A549 treated with AZD2906 at 1 μM for 4 hours (cell line): Measurements from ENCODE around the gene PKD2L2. TPM values are rescaled to one million over a fixed set of nuclear protein-coding genes. Genes with fewer than 3 reads are reported as not detected.

Source experiments
- total RNA-seq: library from RNA; stranded (reverse); fragments of 200-300 nt; extraction: Qiagen RNA extraction; gene quantifications from 5 replicates; pipeline ENCODE4 v1.2.3, GENCODE V29; 2022

The PKD2L2 gene
- 0.05 to 0.09 TPM (median 0.07 TPM) in 3 of 5 replicates, not detected in the others for total RNA-seq

DNA sequence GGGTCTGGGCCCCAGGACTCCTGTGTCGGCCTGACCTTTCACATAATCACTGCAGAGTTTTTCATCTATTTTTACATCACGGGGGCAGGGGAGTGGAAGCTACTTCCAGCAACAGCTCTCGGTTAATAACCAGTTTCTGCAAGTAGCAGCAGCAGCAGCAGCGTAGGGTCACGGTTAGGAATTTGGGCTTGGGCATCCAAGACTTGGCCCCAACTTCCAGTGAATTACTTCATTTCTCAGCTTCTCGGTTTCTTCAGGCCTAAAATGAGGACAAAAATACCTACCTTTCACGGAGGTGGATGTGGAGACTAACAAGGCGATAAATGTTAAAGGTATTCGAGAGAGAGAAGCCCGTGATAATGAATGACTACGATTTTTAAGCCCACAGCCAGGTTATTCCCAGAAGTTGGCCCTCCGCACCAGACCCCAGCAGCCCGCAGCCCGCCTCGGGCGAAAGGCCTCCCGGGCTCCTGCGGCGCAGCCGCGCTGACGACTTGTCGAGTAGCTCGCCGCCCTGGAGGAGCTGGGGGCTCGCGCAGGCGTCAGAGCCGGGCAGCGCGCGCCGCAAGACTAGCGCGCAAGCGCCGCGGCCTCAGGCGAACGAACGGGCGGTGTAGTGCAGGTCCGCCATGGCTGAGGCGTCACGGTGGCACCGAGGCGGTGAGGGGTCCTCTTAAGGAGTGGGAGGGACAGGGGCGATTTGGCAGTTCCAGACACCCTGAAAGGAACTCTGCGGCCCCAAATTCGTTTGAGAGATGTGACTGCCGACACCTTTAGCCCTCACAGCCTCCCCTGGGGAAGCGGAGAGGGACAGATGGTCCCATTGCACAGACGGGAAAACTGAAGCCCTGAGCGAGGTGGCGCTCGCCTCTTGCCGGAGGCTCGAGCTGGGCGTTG, at the start of gene PKD2L2:
PKD2L2 (plus strand) TSS at position 595 of the 897 bp plus-strand sequence; CDS start at position 630, 35 bp downstream.

DNA sequence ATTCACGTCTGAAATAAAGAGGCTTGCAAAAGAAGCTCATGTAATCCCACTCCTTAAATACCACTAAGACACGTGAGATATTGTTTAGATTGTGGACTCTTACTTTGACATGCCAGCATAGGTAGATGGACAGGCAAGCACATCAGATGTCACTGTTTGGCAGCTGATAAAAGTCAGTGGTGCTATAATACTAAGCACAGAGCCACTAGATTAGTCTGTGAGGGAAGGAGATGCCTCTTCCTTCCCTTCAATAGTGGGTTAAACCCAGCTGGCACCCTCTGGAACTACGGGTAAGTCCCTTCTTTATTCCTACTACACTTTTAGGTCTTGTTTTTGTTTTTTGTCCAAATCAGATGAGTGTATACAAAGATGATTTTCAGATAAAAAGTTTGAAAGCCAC, 21.6 kb upstream of the PKD2L2 start, which contains the start of gene MYOT:
MYOT (plus strand) TSS at position 197 of the 400 bp plus-strand sequence. CDS start 2,792 bp downstream, outside the sequence.

Other genes with a start within 250 kb of the PKD2L2 start
- 0.08 to 0.49 TPM (median 0.23 TPM) in 5 replicates for gene KLHL3, start 153.4 kb upstream of the PKD2L2 start, total RNA-seq
- 46.7 to 52.8 TPM (median 52.1 TPM) in 5 replicates for gene HNRNPA0, start 135.1 kb upstream of the PKD2L2 start, total RNA-seq
- gene MYOT, start 21.6 kb upstream of the PKD2L2 start, total RNA-seq, result 0.08 to 0.27 TPM (median 0.13 TPM) in 3 of 5 replicates, not detected in the others
- 10.0 to 15.3 TPM (median 11.4 TPM) in 5 replicates for gene FAM13B, start 143.6 kb downstream of the PKD2L2 start, total RNA-seq
- not detected in 5 replicates for gene WNT8A, start 194.6 kb downstream of the PKD2L2 start, total RNA-seq
- not detected in 5 replicates for gene NME5, start 250.0 kb downstream of the PKD2L2 start, total RNA-seq